Adrenal gland (tissue), 5 donors: Measurements from ENCODE around the gene CNTN5.

ENCODE experiments used
- CTCF ChIP-seq, 6 experiments: fragments of 450-650 bp in 4 of 6; fragments of 200-600 bp in 2 of 6; sonication (generic) in 1 of 6; IDR thresholded peaks; 1 replicate in 5 of 6; 2 replicates in 1 of 6; pipeline versions ENCODE4 v1.5.1 to v1.8.0; 2016 to 2021; ENCODE audit warnings: antibody characterized with exemption in 6 of 6, mild to moderate bottlenecking in 2 of 6, moderate library complexity in 1 of 6
- POLR2A ChIP-seq, 2 donors: fragments of 450-650 bp; IDR thresholded peaks; one replicate each; pipeline ENCODE4 v1.6.1; 2017; ENCODE audit warnings: antibody characterized with exemption in 2 of 2, mild to moderate bottlenecking in 2 of 2, moderate library complexity in 1 of 2
- donor health status: DM: no; HTN: no; CAD: no.

- no peak for TF ChIP-seq CTCF (IDR thresholded peaks at IDR 0.05)
- TF ChIP-seq POLR2A (IDR thresholded peaks at IDR 0.05), result no peak
Measured at GRCh38 chr11:99522467-99523173, 501.9 kb downstream of the CNTN5 start.
